IMR-90 (cell line): ENCODE measurements around the gene ZNF654.

Source experiments
- CEBPB ChIP-seq: IDR thresholded peaks from 2 replicates; pipeline ENCODE4 v1.6.1; 2012; ENCODE audit warnings: low read depth, low read length, improper control_type of control experiment
- CTCF ChIP-seq: conservative IDR thresholded peaks from 2 replicates; pipeline ENCODE4 v1.5.1; 2012; ENCODE audit warnings: mild to moderate bottlenecking, low read depth, low read length, improper control_type of control experiment
- POLR2A ChIP-seq: IDR thresholded peaks from 2 replicates; pipeline ENCODE4 v1.6.1; 2012; ENCODE audit warnings: mild to moderate bottlenecking, low read depth, low read length
- RFX5 ChIP-seq: IDR thresholded peaks from 2 replicates; pipeline ENCODE4 v1.8.0; 2012; ENCODE audit warnings: low read depth, mild to moderate bottlenecking, low read length, moderate library complexity
- SMC3 ChIP-seq: fragments of 150-350 bp; IDR thresholded peaks from 2 replicates; pipeline ENCODE4 v1.6.1; 2016; ENCODE audit warnings: low read depth, mild to moderate bottlenecking, antibody characterized with exemption, low read length, moderate library complexity

GRCh38 chr3:88061746-88062145, 2.7 kb downstream of the ZNF654 start:
- TF ChIP-seq CEBPB (no peak), CTCF (no peak), SMC3 (no peak), POLR2A (no peak), RFX5 (no peak)
